SK-N-SH (cell line): ENCODE results near the gene SPAST. TPM values are rescaled to one million over a fixed set of nuclear protein-coding genes. Genes with fewer than 3 reads are reported as not detected.

Experiments used
- CTCF ChIA-PET: fragments of 300-600, 350-600 bp; formaldehyde crosslinking; extraction: SDS; loops from one replicate; lab custom pipeline; 2021; lab: Yijun Ruan, JAX
- POLR2A ChIA-PET: fragments of 350-600 bp; sonication (Branson Sonifier 250); formaldehyde crosslinking; extraction: SDS; loops from one replicate; lab custom pipeline; 2020; ENCODE audit warnings: antibody characterized with exemption, inconsistent platforms; lab: Yijun Ruan, JAX
- DNase-seq: peaks from one replicate; pipeline ENCODE4 v3.0.0; 2012
- H2AFZ ChIP-seq: fragments of 200-600 bp; sonication (generic); 2 replicates; pipeline ENCODE4 v1.8.1; 2016; ENCODE audit warnings: antibody characterized with exemption, mild to moderate bottlenecking, low read depth
- H3F3A ChIP-seq: fragments of 200-600 bp; sonication (generic); replicated peaks from 2 replicates; pipeline ENCODE3; 2016; ENCODE audit warnings: antibody characterized with exemption, mild to moderate bottlenecking; ENCODE audit not compliant: insufficient read depth
- H3K27ac ChIP-seq, 2 experiments: fragments of 200-500 bp in 1 of 2; fragments of 200-600 bp in 1 of 2; sonication (Bioruptor generic) in 1 of 2; sonication (generic), shearing (Covaris generic) in 1 of 2; 2 replicates each; pipeline versions ENCODE4 v1.5.1 to v1.6.1; 2014 to 2016; ENCODE audit warnings: low read depth in 2 of 2, inconsistent platforms in 1 of 2, low read length in 1 of 2, mild to moderate bottlenecking in 1 of 2, mixed read lengths in 1 of 2
- H3K27me3 ChIP-seq: fragments of 200-600 bp; sonication (generic), shearing (Covaris generic); 2 replicates; pipeline ENCODE4 v1.6.1; 2016; ENCODE audit warnings: mixed run types; ENCODE audit not compliant: insufficient read depth
- H3K36me3 ChIP-seq, 2 experiments: fragments of 200-500 bp in 1 of 2; fragments of 200-600 bp in 1 of 2; sonication (Bioruptor generic) in 1 of 2; sonication (generic) in 1 of 2; replicated peaks in 1 of 2; 2 replicates each; pipeline versions ENCODE3 to v1.5.1; 2014 to 2016; ENCODE audit warnings: low read length in 1 of 2, mild to moderate bottlenecking in 1 of 2; ENCODE audit not compliant: insufficient read depth in 2 of 2, control insufficient read depth in 1 of 2
- H3K4me1 ChIP-seq, 2 experiments: fragments of 200-500 bp in 1 of 2; fragments of 200-600 bp in 1 of 2; sonication (Bioruptor generic) in 1 of 2; sonication (generic), shearing (Covaris generic) in 1 of 2; 2 replicates each; pipeline versions ENCODE4 v1.5.1 to v1.6.1; 2014 to 2016; ENCODE audit warnings: low read depth in 1 of 2, low read length in 1 of 2, mixed run types in 1 of 2; ENCODE audit not compliant: insufficient read depth in 2 of 2, control insufficient read depth in 1 of 2
- H3K4me2 ChIP-seq: fragments of 200-600 bp; sonication (generic), shearing (Covaris generic); 2 replicates; pipeline ENCODE4 v1.6.1; 2017; ENCODE audit warnings: mixed run types
- H3K4me3 ChIP-seq, 2 experiments: fragments of 200-500 bp in 1 of 2; fragments of 200-600 bp in 1 of 2; sonication (Bioruptor generic) in 1 of 2; sonication (generic), shearing (Covaris generic) in 1 of 2; 2 replicates each; pipeline versions ENCODE4 v1.5.1 to v1.8.1; 2014 to 2016; ENCODE audit warnings: low read depth in 2 of 2, inconsistent platforms in 1 of 2, low read length in 1 of 2, mild to moderate bottlenecking in 1 of 2, mixed read lengths in 1 of 2, moderate library complexity in 1 of 2
- H3K79me2 ChIP-seq: fragments of 200-600 bp; sonication (generic); 2 replicates; pipeline ENCODE4 v1.8.1; 2017; ENCODE audit warnings: mild to moderate bottlenecking; ENCODE audit not compliant: insufficient read depth
- H3K9ac ChIP-seq: fragments of 200-600 bp; sonication (generic); 2 replicates; pipeline ENCODE4 v1.6.1; 2017; ENCODE audit warnings: mixed run types
- H3K9me2 ChIP-seq: fragments of 200-600 bp; sonication (generic); 2 replicates; pipeline ENCODE4 v1.6.1; 2017; ENCODE audit warnings: mixed run types
- H3K9me3 ChIP-seq: fragments of 200-600 bp; sonication (generic); 2 replicates; pipeline ENCODE4 v1.6.1; 2017; ENCODE audit warnings: mixed run types, mild to moderate bottlenecking, moderate library complexity
- H4K20me1 ChIP-seq: fragments of 200-600 bp; sonication (generic); 2 replicates; pipeline ENCODE4 v1.6.1; 2017; ENCODE audit warnings: mild to moderate bottlenecking, mixed run types; ENCODE audit not compliant: insufficient read depth
- CHD2 ChIP-seq: fragments of 150-350 bp; IDR thresholded peaks from 2 replicates; pipeline ENCODE4 v1.6.1; 2018; ENCODE audit warnings: low read length; ENCODE audit not compliant: partially characterized antibody
- ELF1 ChIP-seq: IDR thresholded peaks from 2 replicates; pipeline ENCODE4 v1.4.0; 2012
- EZH2phosphoT487 ChIP-seq: fragments of 200-600 bp; sonication (generic); IDR thresholded peaks from 2 replicates; pipeline ENCODE4 v1.6.1; 2017; ENCODE audit warnings: low read depth, mixed run types, mild to moderate bottlenecking, antibody characterized with exemption, moderate library complexity, borderline replicate concordance
- FOXM1 ChIP-seq: IDR thresholded peaks from 2 replicates; pipeline ENCODE4 v1.4.0; 2012; ENCODE audit warnings: low read depth, mild to moderate bottlenecking
- IRF3 ChIP-seq: fragments of 150-350 bp; IDR thresholded peaks from 2 replicates; pipeline ENCODE4 v1.6.1; 2016; ENCODE audit warnings: mild to moderate bottlenecking, low read depth, low read length
- JUND ChIP-seq: IDR thresholded peaks from 2 replicates; pipeline ENCODE4 v1.4.0; 2012
- MEF2A ChIP-seq: IDR thresholded peaks from 2 replicates; pipeline ENCODE4 v1.4.0; 2012; ENCODE audit warnings: low read depth, borderline replicate concordance
- MXI1 ChIP-seq: IDR thresholded peaks from 2 replicates; pipeline ENCODE4 v1.6.1; 2012; ENCODE audit warnings: mild to moderate bottlenecking, low read depth, low read length, improper control_type of control experiment
- NFIC ChIP-seq: IDR thresholded peaks from 2 replicates; pipeline ENCODE4 v1.4.0; 2012; ENCODE audit warnings: borderline replicate concordance
- NRF1 ChIP-seq: IDR thresholded peaks from 2 replicates; pipeline ENCODE4 v1.6.1; 2012; ENCODE audit warnings: low read depth, mild to moderate bottlenecking, low read length
- POLR2AphosphoS5 ChIP-seq: IDR thresholded peaks from 2 replicates; pipeline ENCODE4 v1.6.1; 2012; ENCODE audit warnings: low read depth, low read length
- RAD21 ChIP-seq: IDR thresholded peaks from 2 replicates; pipeline ENCODE4 v1.6.1; 2012; ENCODE audit warnings: mild to moderate bottlenecking, low read length
- REST ChIP-seq: IDR thresholded peaks from 2 replicates; pipeline ENCODE4 v1.6.1; 2012; ENCODE audit warnings: mild to moderate bottlenecking, low read depth, low read length, moderate library complexity
- RFX5 ChIP-seq: IDR thresholded peaks from 2 replicates; pipeline ENCODE4 v1.6.1; 2012; ENCODE audit warnings: mild to moderate bottlenecking, improper control_type of control experiment, low read length
- RXRA ChIP-seq: IDR thresholded peaks from 2 replicates; pipeline ENCODE4 v1.4.0; 2012; ENCODE audit warnings: low read depth, mild to moderate bottlenecking, borderline replicate concordance
- SMC3 ChIP-seq: IDR thresholded peaks from 2 replicates; pipeline ENCODE4 v1.6.1; 2012; ENCODE audit warnings: low read depth, low read length, improper control_type of control experiment
- TAF1 ChIP-seq: IDR thresholded peaks from 2 replicates; pipeline ENCODE4 v1.6.1; 2012; ENCODE audit warnings: low read depth, mild to moderate bottlenecking, low read length, moderate library complexity, borderline replicate concordance
- TCF12 ChIP-seq: IDR thresholded peaks from 2 replicates; pipeline ENCODE4 v1.4.0; 2012
- TEAD4 ChIP-seq: IDR thresholded peaks from 2 replicates; pipeline ENCODE4 v1.4.0; 2012; ENCODE audit warnings: mild to moderate bottlenecking, borderline replicate concordance; ENCODE audit not compliant: insufficient read depth
- USF2 ChIP-seq: fragments of 150-350 bp; IDR thresholded peaks from 2 replicates; pipeline ENCODE4 v1.6.1; 2017; ENCODE audit warnings: antibody characterized with exemption, low read length, low read depth, borderline replicate concordance
- YY1 ChIP-seq: IDR thresholded peaks from 2 replicates; pipeline ENCODE4 v1.4.0; 2012; ENCODE audit warnings: low read depth, mild to moderate bottlenecking
- WGBS: methylation state at CpG from one replicate; pipeline ENCODE4 v1.1.6; 2017; ENCODE audit warnings: low lambda C conversion rate; 5-methylcytosine and 5-hydroxymethylcytosine counted together
- polyA plus RNA-seq, 3 experiments: library from polyadenylated mRNA; depleted of rRNA; stranded (reverse); fragments of >200 nt; gene quantifications; 2 replicates each; pipeline ENCODE4 v1.2.3, GENCODE V29; 2012

SPAST gene
- polyA plus RNA-seq, 1 of the 3 experiments (the other 2 are of a cell fraction), result 6.1 TPM

GRCh38 chr2:32159678-32160077 lies 96.3 kb downstream of the SPAST start:
- Histone ChIP-seq H3K36me3 (peaks cover 10 to 23% of the 10 kb centered on the region in 2 experiments), H4K20me1 (no peaks in the 10 kb centered on the region)
- CTCF ChIA-PET, result no interaction called here

DNA sequence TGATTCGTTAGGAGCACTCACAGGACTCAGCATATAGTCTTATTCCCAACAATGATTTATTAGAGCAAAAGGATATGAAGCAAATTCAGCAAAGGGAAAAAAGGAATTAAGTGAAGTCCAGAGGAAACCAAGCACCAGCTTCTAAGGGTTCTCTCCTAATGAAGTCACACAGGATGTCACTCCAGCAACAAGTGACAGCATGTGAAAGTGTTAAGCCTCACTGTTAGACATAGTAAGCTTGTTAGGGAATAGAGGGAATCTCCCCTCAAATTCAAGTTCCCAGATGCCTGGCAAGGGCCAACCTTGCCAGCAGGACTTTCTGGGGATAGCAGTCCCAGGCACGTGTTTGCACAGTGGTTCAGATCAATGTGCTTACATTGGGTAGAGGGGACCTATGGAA lies 97.9 kb downstream of the SPAST start:
- Histone ChIP-seq H3K27ac (no peak overlapping the region; a peak in 1 of 4 replicates), H3K4me2 (no peak overlapping the region), H3F3A (peaks cover 9% of the 10 kb centered on the region), H3K4me1 (peaks cover 0 to 3% of the 10 kb centered on the region in 2 experiments; a peak in 2 of 4 replicates), H3K9ac (no peak overlapping the region), H3K79me2 (peaks cover 17% of the 10 kb centered on the region), H4K20me1 (no peaks in the 10 kb centered on the region), H3K9me3 (no peaks in the 10 kb centered on the region), H2AFZ (no peak overlapping the region), H3K27me3 (no peaks in the 10 kb centered on the region), H3K4me3 (no peak overlapping the region), H3K36me3 (peaks cover 0 to 11% of the 10 kb centered on the region in 2 experiments), H3K9me2 (no peaks in the 10 kb centered on the region)
- CTCF ChIA-PET, result no interaction called here
- TF ChIP-seq REST (no peak), FOXM1 (no peak), MEF2A (no peak), USF2 (no peak), CHD2 (no peak), JUND (no peak), NRF1 (no peak), TCF12 (no peak), NFIC (no peak), YY1 (no peak), RXRA (no peak)
- POLR2A ChIA-PET, result no interaction called here
- no peak for DNase-seq
- 64% methylated on average over 2 of the region's 2 CpGs for WGBS

More at GRCh38 chr2:32159678-32160077, 96.3 kb downstream of the SPAST start:
- Histone ChIP-seq H3K4me1 (peaks cover 0 to 3% of the 10 kb centered on the region in 2 experiments; a peak in 2 of 4 replicates), H3K9ac (no peak overlapping the region), H2AFZ (no peak overlapping the region), H3K27me3 (no peaks in the 10 kb centered on the region), H3K9me2 (no peaks in the 10 kb centered on the region), H3K9me3 (no peaks in the 10 kb centered on the region), H3K4me3 (no peak overlapping the region), H3K27ac (no peak overlapping the region), H3K79me2 (peaks cover 6% of the 10 kb centered on the region; the same call in 1 of the 2 replicates), H3F3A (peaks cover 5% of the 10 kb centered on the region), H3K4me2 (no peak overlapping the region)
- WGBS, result 93% methylated on average over 2 of the region's 2 CpGs
- DNase-seq, result no peak
- TF ChIP-seq MEF2A (no peak), ELF1 (no peak), EZH2phosphoT487 (no peak), SMC3 (no peak), JUND (no peak), NRF1 (no peak), POLR2AphosphoS5 (no peak), IRF3 (no peak), MXI1 (no peak), TAF1 (no peak), RFX5 (no peak), TEAD4 (no peak), RAD21 (no peak)
- POLR2A ChIA-PET, result no interaction called here
